Measurements from ENCODE around the gene TBC1D10B. TPM values are rescaled to one million over a fixed set of nuclear protein-coding genes. Genes with fewer than 3 reads are reported as not detected.

Gene TBC1D10B
- total and polyA plus RNA-seq, 2 of the 8 experiments (the other 6 are each of a cell fraction or from before 2014, with no cell fraction given) = 15.4 to 28.6 TPM

DNA sequence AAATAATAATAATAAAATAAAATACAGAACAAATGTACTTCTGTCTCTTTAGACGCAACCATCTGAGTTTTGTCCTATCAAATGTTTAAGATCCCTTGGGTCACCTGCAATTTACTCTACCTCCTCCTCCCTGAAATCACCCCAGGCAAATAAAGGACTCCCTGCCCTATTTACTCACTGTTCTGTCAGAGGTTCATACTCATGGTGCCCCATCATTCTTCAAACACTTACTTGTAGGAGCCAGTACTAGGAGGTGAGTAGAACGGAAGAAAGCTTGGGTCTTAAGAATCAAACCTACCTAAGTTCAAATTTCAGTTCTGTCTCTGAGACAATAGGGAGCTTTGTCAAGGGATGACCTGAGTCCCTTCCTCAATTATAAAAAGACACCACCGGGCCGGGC, 3.8 kb downstream of the TBC1D10B start (continued):
- no peak for TF ChIP-seq SIN3A (conservative IDR thresholded peaks at IDR 0.05 in 1 of 2, IDR thresholded peaks at IDR 0.05 in 1 of 2; ENCODE audit: low read depth in 1 of 2, low read length in 2 of 2)
